Suppressor macrophage treated with lipopolysaccharide for 4 hours (primary cell): ENCODE data around the gene SUOX.
"Not testable (repeated sequence)": the region's sequence is repeated elsewhere in the genome, so short reads cannot be mapped to it uniquely, and the experiment has no call there.

Source experiments
- DNase-seq: peaks from one replicate; pipeline ENCODE4 v3.0.0-alpha.2; 2020

The SUOX gene

DNA sequence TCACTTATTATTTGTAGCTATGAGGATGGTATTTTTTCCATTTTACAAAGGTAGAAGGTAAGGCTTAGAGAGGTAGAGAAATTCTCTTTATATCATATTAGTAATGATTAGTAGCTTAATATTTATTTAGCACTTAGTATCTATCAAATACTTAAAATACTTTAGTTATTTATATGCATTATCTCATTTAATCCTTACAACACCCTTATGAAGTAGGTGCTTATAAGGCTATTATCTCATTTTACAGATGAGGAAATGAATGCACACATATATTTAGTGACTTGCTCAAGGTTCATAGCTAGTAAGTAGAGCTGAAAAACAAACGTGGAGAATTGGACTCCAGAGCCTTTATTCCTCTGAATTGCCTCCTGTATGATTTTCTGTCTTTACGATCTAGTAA, 12.2 kb upstream of the SUOX start:
- no peak for DNase-seq

DNA sequence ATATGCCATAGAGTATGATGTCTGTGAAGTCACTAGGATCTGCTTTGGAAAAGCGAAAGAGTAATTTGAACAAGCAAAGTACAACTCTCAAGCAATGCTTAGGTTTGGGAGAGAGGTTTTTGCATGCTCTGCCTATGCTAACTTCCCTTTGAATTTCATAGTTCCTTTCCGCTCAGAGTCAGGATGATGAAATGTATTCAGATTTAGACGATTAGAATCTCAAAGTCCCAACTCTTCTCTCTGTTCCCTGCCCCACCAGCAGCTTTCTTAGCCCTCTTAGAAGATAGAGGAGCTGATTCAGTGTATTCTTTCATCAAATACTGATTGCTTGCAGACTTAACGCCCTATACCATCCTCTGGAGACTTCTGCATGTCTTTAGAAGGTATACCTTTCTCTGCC, 11.7 kb upstream of the SUOX start:
- no peak for DNase-seq

DNA sequence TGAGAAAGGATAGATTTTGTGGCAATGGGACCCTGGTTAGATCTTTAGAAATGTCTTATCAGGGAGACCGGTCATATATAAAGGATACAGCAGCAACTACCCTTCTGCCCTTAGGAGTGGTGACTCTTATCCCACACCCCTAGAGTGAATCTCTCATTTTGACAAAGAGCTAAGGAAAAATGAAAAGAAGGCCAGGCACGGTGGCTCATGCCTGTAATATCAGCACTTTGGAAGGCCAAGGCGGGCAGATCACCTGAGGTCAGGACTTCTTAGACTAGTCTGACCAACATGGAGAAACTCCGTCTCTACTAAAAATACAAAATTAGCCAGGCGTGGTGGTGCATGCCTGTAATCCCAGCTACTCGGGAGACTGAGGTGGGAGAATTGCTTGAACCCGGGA, 11.1 kb upstream of the SUOX start:
- DNase-seq: not testable (repeated sequence)

DNA sequence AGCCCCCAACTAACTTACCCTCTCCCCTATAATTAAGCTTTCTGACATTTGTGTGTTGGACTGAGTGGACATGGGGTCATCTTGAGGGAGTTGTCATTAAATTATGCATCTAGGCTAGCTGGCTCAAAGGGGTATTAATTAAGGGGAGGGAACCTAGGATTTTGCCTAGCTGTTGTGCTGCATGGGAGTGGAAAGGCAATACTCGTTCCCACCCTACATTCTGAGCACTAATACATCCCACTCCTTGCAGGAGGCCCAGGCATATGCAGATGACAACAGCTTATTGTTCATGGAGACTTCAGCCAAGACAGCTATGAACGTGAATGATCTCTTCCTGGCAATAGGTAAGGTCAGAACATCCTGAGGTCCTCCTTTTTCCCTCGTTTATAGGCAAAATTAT, 6.0 kb upstream of the SUOX start:
- no peak for DNase-seq

DNA sequence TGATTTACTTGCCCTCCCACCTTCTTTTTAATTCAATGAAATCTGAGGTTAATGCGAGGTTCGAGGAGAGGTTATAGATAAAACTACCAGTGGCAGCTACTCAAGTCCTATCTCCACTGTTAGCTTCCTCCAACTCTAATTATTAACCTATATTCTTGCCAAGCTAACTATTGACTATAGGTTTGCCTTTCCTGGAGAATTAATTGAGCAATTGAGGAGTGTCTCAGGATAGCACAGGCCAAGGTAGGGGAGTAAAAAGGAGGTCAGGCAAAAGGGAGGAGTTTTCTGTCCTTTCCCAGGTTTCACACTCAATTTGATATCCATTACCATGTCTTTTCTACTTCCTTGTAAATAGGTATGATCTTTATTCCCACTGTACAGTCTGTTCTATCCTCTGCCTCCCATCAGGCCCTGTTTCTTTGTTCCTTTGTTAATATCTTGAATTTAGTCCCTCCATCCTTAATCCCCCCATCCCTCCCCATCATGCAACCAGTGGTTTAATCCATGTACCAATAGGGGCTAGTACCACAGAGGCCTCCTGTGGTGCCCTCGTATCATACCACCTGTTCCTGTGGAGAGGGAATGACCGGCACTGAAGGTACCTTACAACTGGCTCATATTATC, 3.7 kb upstream of the SUOX start:
- DNase-seq: no peak

DNA sequence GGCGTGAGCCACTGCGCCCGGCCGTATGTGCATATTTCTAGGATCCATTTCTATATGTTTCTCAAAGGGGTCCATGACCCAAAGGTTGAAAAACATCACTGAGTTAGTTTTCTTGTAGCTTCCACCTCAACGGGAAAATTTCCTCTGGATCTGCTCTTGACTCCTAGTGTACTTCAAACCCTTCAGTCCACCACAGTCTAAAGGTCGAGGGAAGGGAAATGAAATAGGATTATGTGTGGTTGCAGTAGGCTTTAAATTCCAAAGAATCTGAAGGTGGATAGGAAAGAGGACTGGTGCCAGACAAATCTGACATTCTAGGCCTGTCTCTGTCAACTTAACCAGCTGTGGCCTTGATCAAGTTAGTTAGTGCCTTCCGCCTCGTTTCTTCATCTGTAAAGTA, 1.7 kb upstream of the SUOX start:
- no peak for DNase-seq

DNA sequence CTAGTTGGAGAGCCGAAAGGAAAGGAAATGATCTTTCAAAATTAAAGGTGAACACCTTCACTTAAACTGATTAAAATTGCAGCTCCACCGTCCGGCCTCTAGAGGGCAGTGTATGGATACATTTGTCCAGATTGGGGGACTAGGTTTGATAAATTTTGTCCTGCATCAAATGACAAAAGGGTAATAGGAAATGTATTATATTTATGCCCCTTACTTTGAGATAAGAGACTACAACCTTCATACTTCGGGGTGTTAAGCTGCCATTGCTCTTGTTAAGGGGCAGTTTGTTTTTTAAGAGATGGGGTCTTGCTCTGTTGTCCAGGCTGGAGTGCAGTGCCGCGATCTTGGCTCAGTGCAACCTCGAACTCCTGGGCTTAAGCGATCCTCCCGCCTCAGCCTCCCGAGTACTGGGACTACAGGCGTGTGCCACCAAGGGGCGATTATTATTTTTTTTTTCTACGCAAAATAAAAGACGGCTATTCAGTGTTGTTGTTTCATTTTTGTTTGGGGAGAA, 818 bp upstream of the SUOX start:
- peak; percentile 72 for DNase-seq

DNA sequence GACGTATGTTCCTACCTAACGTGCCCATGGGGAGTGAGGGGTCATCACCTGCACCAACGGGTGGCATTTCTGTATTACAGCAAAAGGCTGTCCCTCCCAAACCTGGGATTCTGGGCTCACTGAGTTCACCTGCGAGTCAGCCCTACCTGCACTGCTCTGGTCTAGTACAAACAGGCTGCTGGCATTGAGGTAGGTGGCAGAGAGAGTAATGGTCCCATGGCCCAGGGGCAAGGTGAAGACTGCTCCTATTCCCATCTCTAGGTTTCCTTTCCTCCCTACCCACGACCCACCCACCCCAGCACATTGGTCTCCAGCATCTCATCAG, 421 bp downstream of the SUOX start:
- no peak for DNase-seq

DNA sequence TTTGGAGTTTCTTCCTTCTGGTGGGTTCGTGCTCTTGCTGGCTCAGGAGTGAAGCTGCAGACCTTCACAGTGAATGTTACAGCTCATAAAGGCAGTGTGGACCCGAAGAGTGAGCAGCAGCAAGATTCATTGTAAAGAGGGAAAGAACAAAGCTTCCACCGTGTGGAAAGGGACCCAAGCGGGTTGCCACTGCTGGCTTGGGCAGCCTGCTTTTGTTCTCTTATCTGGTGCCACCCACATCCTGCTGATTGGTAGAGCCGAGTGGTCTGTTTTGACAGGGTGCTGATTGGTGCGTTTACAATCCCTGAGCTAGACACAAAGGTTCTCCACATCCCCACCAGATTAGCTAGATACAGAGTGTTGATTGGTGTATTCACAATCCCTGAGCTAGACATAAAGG, 2.4 kb downstream of the SUOX start:
- DNase-seq: not testable (repeated sequence)

DNA sequence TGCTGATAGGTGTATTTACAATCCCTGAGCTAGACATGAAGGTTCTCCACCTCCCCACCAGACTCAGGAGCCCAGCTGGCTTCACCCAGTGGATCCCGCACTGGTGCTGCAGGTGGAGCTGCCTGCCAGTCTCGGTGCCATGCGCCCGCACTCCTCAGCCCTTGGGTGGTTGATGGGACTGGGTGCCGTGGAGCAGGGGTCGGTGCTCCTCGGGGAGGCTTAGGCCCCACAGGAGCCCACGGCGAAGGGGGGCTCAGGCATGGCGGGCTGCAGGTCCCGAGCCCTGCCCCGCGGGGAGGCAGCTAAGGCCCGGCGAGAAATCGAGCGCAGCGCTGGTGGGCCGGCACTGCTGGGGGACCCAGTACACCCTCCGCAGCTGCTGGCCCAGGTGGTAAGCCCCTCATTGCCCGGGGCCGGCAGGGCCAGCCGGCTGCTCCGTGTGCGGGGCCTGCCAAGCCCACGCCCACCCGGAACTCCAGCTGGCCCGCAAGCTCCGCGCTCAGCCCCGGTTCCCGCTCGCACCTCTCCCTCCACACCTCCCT, 3.0 kb downstream of the SUOX start:
- DNase-seq: not testable (repeated sequence)

DNA sequence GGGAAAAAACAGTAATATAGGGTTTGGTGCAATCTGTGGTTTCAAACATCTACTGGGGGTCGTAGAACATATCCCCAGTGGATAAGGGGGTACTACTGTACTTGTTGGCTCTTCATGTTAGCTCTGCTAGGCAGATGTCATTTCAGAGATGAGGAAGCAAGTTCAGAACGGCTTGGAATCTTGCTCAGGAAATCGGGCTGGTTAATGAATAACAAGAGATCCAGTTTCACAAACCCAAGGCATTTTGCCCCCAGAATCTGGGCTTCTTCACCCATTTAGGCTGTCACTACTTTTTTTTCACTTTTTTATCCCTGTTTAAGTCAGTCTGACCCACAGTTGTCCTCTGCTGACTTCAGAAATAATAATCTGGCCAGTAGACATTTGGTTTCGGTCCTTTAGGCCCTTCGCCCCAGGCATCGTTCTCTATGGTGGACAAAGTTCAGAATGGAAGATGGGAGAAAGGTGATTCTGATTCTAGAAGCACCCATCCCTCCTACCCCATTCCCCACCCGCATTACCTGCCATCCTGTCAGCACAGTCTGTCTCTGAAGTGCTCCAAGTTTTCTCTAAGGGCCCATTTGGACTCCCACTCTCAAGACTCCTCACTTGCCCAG, 4.5 kb downstream of the SUOX start:
- no peak for DNase-seq

DNA sequence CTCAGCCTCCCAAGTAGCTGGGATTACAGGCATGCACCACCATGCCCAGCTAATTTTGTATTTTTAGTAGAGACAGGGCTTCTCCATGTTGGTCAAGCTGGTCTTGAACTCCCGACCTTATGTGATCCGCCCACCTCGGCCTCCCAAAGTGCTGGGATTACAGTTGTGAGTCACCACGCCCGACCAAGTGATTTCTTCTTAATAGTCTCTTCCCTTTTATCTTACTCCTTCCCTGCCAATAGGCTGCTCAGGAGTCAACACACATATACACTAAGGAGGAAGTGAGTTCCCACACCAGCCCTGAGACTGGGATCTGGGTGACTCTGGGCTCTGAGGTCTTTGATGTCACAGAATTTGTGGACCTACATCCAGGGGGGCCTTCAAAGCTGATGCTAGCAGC, 6.3 kb downstream of the SUOX start:
- DNase-seq: peak; percentile 52

DNA sequence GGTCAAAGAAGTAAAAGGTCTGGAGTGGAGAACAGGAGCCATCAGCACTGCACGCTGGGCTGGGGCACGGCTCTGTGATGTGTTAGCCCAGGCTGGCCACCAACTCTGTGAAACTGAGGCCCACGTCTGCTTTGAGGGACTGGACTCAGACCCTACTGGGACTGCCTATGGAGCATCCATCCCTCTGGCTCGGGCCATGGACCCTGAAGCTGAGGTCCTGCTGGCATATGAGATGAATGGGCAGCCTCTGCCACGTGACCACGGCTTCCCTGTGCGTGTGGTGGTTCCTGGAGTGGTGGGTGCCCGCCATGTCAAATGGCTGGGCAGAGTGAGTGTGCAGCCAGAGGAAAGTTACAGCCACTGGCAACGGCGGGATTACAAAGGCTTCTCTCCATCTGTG, 7.1 kb downstream of the SUOX start:
- DNase-seq: no peak

DNA sequence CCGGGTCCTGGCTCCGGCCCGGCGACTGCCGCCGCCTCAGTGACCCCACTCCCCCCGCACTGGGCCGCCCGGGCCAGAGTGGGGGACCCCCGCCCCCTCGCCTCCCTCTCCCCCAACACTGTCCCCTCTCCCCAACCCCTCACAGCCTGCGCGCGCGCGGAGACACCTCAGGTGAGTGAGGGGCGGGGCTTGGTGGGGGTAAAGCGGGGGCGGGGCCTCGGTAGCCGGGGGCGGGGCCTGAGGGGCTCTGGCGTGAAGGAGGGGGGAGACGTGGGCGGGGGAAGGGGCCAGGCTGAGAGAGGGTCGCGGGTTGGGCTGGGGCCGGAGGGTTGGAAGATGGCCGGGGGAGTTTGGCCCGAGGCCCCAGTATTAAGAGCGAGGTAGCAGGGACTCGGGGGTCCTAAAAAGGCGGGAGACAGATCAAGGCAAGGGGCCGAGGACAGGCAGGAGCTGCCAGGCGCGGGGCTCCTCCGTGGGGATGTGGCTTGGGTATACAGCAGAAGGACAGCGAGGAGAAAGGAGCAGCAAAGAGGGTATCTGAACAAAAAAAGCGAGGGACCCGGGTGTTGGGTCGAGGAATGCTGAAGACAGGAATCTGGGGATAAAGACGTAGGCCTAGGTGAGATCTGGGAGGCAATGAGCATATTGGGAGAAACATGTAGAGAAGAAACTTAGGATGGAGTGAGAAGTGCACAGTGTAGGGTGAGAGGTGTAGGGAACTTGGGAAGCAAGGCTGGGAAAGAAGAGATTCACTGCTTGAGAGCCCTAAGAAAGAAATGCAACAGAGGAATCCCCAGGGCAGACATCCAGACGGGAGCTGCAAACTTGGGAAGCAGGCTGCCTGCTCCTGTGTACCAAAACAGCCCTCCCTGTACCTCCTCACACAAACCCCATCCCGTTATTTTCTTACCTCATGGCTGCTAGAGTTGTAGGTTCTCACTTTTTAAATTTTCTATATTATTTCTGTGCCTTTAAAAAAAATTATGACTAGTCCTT, 10.8 kb downstream of the SUOX start:
- DNase-seq: peak; percentile 15

DNA sequence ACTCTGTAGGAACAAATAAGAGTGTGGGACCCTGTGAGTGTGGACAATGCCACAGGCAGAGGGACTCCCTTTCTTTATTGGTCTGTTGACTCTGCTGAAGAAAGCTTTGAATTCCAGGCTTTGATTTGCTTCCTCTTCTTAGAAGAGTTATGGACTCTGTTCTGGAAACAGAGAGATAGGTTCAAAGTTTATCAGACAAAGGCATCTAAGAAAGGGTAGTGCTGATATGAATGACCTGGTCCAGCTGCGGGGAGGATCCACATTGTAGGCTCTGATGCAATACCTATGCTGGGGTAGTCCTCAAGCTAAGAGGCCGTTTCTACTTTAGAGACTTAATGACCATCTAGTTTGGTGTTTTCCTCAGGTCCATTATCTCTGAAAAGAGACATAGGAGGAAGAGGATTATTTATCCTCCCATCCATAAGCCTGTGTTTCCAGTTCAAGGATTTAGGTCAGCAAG, 13.1 kb downstream of the SUOX start:
- no peak for DNase-seq

DNA sequence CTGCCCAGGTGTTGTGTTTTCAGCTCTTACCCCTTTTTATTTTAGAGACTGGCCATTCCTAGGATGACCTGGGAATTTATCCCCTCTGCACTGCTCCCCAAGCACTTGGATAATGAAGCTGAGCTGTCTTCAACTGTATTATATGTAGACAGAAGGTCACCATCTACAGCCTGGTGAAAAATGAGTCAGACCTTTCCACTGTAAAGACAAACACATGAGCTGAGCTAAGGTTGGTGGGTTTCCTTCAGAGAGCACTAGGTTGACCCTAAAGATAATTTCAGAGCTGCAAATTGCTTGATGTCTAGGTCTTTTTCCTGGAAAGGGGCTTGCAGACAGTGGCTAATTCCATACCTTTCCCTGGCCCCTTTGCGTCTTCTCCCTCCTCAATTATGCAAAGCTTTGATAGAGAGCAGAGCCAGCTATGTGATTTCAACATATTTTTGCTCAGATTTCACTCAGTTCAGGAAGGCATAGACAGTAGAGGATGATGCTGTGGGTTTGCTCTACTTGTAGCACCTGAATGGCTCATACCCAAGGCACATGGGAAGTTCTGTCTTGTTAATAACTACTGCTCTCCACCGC, 14.5 kb downstream of the SUOX start:
- no peak for DNase-seq

DNA sequence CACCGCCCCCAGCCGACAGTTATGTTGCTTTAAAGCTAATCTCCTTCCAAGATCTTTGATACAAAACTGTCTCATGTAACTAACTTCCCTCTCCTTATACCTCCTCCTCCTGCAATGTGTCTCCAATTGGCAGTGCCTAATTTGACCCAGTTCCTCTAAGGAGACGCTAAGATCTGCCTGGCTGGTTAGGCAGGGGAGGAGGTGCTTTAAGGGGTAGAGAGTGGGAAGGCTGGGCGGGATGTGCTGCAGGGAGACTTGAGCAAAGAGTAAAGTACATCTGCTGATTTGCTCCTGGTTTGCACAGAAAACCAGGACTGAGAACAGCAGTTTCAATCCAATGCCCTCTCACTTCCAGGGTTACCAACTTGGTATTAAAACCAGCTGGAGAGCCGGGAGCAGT, 16.4 kb downstream of the SUOX start:
- DNase-seq: no peak

DNA sequence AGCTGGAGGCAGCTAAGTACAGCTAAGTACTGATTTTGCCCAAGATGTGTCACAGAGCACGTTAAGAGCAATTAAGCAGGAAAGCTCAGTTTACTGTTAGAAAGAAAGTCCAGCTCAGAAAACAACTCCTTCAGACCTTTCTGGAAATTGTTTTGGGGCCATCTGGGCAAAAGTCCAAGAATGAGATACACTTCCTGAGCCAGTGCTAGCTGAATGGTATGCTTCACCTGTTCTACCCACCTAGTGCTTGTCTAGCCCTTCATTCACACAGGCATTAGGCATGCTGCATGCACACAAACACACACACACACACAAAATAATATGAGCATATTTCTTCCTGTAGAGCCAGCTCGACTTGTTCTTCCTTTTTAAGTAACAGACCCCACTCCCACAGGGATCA, 17.1 kb downstream of the SUOX start:
- DNase-seq: no peak

DNA sequence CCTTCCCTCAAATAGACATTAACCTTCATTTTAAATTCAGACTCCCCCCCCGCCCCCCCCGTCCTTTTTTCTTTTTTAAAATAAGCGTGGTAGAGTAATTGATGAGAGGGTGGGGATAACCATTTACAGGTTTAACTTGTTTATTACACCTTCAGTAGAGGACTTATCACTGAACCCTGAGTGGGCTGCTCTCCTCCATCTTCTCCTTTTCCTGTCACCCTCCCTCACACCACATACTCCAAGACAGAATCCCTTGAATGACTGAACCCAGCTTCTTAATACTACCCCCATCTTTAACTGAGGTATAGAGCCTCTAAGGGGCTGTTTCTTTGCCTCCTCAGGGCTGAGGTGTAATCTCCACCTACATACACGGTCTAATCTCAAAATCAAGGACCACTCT, 20.1 kb downstream of the SUOX start:
- DNase-seq: no peak

DNA sequence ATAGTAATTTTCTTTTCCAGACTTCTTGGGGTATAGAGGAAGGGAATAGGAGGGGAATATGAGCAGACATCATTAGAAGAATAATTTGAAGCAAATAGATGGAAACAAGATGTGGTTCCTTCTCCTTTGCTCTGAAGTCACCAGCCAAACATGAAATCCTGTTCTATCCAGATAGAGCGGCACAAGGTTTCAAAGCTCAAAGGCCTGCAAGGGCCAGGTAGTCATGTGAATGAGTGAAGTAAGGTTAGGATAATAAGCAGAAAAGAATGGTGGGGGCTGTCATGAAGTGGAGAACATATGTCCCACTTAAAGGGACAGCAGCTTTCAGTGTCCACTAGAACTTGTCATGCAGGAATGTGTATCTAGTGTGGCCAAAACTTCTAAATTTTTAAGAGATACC, 21.3 kb downstream of the SUOX start:
- DNase-seq: no peak

DNA sequence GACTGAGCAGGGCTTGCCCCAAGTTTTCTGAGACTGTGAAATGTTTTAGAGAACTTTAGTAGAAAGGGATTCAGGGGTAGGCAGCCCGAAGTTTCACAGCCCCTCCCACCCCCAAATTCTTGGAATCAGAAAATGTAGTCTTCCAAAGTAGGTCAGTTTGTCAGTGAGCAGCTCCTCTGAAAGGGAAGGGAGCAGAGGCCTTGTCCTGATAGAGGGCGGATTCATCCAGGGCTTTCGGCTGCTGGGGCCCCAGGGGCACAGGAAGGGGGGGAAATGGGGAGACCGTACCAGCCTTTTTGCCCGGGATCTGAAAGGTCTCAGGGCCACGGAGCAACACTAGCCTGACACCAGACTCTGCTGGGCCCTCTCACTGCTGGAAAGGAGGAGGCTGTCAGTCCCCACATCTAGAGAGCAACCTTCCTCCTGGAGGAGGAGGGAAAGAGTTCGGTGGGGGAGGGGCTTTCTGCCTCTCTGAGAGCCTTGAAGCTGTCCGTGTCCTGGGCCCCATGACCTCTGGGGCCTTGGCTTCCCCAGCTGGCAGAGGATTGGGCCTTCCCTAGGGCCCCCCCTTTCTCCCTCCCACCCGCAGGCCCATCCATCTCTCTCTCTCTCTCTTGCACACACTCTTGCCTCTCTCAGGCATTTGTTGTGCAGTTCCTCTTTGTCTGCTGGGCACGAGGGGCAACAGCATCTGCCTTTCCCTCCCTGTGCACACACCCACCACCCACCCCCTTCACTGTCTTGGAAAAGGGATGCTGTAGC, 23.5 kb downstream of the SUOX start, which contains the start of gene IKZF4:
IKZF4 (plus strand) TSS at position 621 of the 762 bp plus-strand sequence. CDS start 451 bp downstream, outside the sequence.
- DNase-seq: peak; percentile 25

DNA sequence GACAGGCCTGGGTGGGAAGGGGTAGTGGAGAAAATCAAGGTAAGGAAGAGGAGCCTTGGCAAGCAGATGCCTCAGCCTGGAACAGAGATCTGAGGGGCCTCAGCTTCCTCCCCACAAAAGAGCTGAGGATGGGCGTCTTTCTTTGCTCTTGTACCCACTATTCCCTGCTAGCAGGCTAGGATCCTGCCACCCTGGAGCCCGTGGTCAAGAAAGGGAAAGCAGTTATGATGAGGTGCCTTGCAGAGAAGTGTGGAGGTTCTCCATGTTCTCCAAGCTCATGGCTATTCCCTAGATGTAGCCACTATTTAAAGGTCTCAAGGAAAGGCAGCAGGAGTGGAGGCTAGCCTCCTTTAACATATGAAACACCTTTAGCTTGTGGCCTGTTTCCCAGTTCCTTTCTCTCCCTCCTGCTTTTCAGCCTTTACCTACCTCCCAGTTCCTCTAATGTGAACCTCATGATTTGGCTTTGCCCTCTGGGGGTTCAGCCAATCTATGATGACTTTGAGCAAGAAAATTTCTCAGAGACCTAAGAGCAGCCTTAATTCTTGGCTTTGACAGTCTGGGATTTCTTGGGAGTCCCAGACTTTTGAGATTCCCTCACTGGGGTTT, 24.9 kb downstream of the SUOX start:
- DNase-seq: no peak
